Activated CD4-positive, alpha-beta T cell treated with anti-CD3 and anti-CD28 coated beads for 36 hours (primary cell): ENCODE data around the gene ABCC4. TPM values are rescaled to one million over a fixed set of nuclear protein-coding genes. Genes with fewer than 3 reads are reported as not detected.
"Not testable (repeated sequence)": the region's sequence is repeated elsewhere in the genome, so short reads cannot be mapped to it uniquely, and the experiment has no call there.

Experiments used
- ATAC-seq: fragments of 200-7000 bp; cut with Tn5 transposase; one replicate; pipeline ENCODE4 v1.10.0; 2021; ENCODE audit warnings: mild to moderate bottlenecking, moderate library complexity
- CTCF ChIA-PET: fragments of 350-600 bp; sonication (Branson Sonifier 250); formaldehyde crosslinking; loops from one replicate; lab custom pipeline; 2021; ENCODE audit warnings: antibody characterized with exemption; lab: Charles Lee
- POLR2A ChIA-PET: fragments of 350-600 bp; sonication (Branson Sonifier 250); formaldehyde crosslinking; loops from one replicate; lab custom pipeline; 2021; ENCODE audit warnings: antibody characterized with exemption, inconsistent platforms; lab: Charles Lee
- DNase-seq: peaks from one replicate; pipeline ENCODE4 v3.0.0-alpha.2; 2020
- H3K27ac Mint-ChIP-seq: one replicate; pipeline ENCODE4 v1.8.0; 2021; ENCODE audit warnings: mixed read lengths
- H3K27me3 Mint-ChIP-seq: one replicate; pipeline ENCODE4 v1.8.0; 2021; ENCODE audit warnings: mixed read lengths
- H3K36me3 Mint-ChIP-seq: one replicate; pipeline ENCODE4 v1.8.0; 2021; ENCODE audit warnings: low read depth, mixed read lengths
- H3K4me1 Mint-ChIP-seq: one replicate; pipeline ENCODE4 v1.8.0; 2021; ENCODE audit warnings: mixed read lengths
- H3K4me3 Mint-ChIP-seq: one replicate; pipeline ENCODE4 v1.8.0; 2021; ENCODE audit warnings: mild to moderate bottlenecking, moderate library complexity, mixed read lengths
- H3K9me3 Mint-ChIP-seq: one replicate; pipeline ENCODE4 v1.8.0; 2021; ENCODE audit warnings: low read depth, mixed read lengths
- intact Hi-C, 2 experiments: fragments of 100-400 bp; cut with DNase I in 1 of 2; cut with micrococcal nuclease in 1 of 2; formaldehyde crosslinking; loops; one replicate each; pipeline versions ENCODE4 v1.14.2 to v1.15.1; 2022 to 2024; cut with DNase I, micrococcal nuclease
- total RNA-seq, 2 experiments: library from RNA; stranded (reverse); gene quantifications; one replicate each; pipeline ENCODE4 v1.2.3, GENCODE V29; 2021

Gene ABCC4
- total RNA-seq, 2 experiments from 2014 or later: 9.0 to 9.5 TPM

GRCh38 chr13:95180513-95181245 is 120.6 kb downstream of the ABCC4 start:
- intact Hi-C loops: loop anchor here (1.0 to 10.0 kb wide), 4 partner anchors 130 to 763 kb away; no protein-coding TSS in a partner anchor
- DNase-seq: no peak
- CTCF ChIA-PET: interaction anchor here (1.0 kb wide), 1 partner anchor 9 kb away, joined by 3 read pairs; no protein-coding TSS in a partner anchor
- POLR2A ChIA-PET: no interaction called here
- Mint-ChIP-seq H3K36me3 (peaks cover 54% of the 10 kb centered on the region), H3K4me1 (peaks cover 73% of the 10 kb centered on the region), H3K27me3 (no peaks in the 10 kb centered on the region), H3K4me3 (no peak overlapping the region), H3K9me3 (peaks cover 21% of the 10 kb centered on the region), H3K27ac (no peak overlapping the region)
- no peak for ATAC-seq

GRCh38 chr13:95176611-95177259 is 124.5 kb downstream of the ABCC4 start:
- Mint-ChIP-seq H3K9me3 (peaks cover 21% of the 10 kb centered on the region), H3K27ac (peak overlapping the region; percentile 79), H3K27me3 (no peaks in the 10 kb centered on the region), H3K4me1 (peaks cover 45% of the 10 kb centered on the region), H3K4me3 (no peak overlapping the region), H3K36me3 (peaks cover 73% of the 10 kb centered on the region)
- ATAC-seq (peak; percentile 89), DNase-seq (peak; percentile 49)
- ChIA-PET POLR2A (no interaction called here), CTCF (no interaction called here)
- intact Hi-C loops: no loop called here

- Mint-ChIP-seq H3K36me3 (peaks cover 64% of the 10 kb centered on the region), H3K27ac (no peak overlapping the region), H3K27me3 (no peaks in the 10 kb centered on the region), H3K4me1 (peaks cover 29% of the 10 kb centered on the region), H3K9me3 (peaks cover 9% of the 10 kb centered on the region), H3K4me3 (no peak overlapping the region)
- ATAC-seq (no peak), DNase-seq (no peak)
- ChIA-PET POLR2A (no interaction called here), CTCF (interaction anchor here (1.1 kb wide), 1 partner anchor 17 kb away, joined by 4 read pairs; no protein-coding TSS in a partner anchor)
- intact Hi-C loops: no loop called here
Observed at GRCh38 chr13:95174517-95174916, 126.7 kb downstream of the ABCC4 start.

- Mint-ChIP-seq H3K36me3 (peaks cover 45% of the 10 kb centered on the region), H3K27ac (no peak overlapping the region), H3K4me1 (no peaks in the 10 kb centered on the region), H3K4me3 (no peak overlapping the region), H3K27me3 (no peaks in the 10 kb centered on the region), H3K9me3 (no peaks in the 10 kb centered on the region)
- no peak for DNase-seq
- POLR2A ChIA-PET: interaction anchor here (0.6 kb wide), 1 partner anchor 711 kb away, joined by 3 read pairs; no protein-coding TSS in a partner anchor
- CTCF ChIA-PET: no interaction called here
- no peak for ATAC-seq
- intact Hi-C loops: loop anchor here in 1 of 2 experiments (5.0 kb wide), 1 partner anchor 521 kb away; no protein-coding TSS in a partner anchor
Observed at GRCh38 chr13:95168191-95168590, 133.1 kb downstream of the ABCC4 start.

- H3K4me3 Mint-ChIP-seq, POLR2A ChIA-PET, DNase-seq, H3K27ac Mint-ChIP-seq, ATAC-seq, H3K27me3 Mint-ChIP-seq, H3K4me1 Mint-ChIP-seq, H3K9me3 Mint-ChIP-seq: not testable (repeated sequence)
- CTCF ChIA-PET: interaction anchor here (0.7 kb wide), 1 partner anchor 404 kb away, joined by 3 read pairs; no protein-coding TSS in a partner anchor
- intact Hi-C loops: loop anchor here in 1 of 2 experiments (5.0 kb wide), 1 partner anchor 520 kb away; no protein-coding TSS in a partner anchor
- H3K36me3 Mint-ChIP-seq: peaks cover 38% of the 10 kb centered on the region
Observed at GRCh38 chr13:95167003-95167402, 134.2 kb downstream of the ABCC4 start.

- peaks cover 41% of the 10 kb centered on the region for H3K36me3 Mint-ChIP-seq
- H3K4me3 Mint-ChIP-seq: no peak overlapping the region
- ATAC-seq: no peak
- ChIA-PET CTCF (no interaction called here), POLR2A (interaction anchor here (0.6 kb wide), 1 partner anchor 24 kb away, joined by 4 read pairs; no protein-coding TSS in a partner anchor)
- intact Hi-C loops: loop anchor here in 1 of 2 experiments (5.0 kb wide), 1 partner anchor 518 kb away; no protein-coding TSS in a partner anchor
- no peak for DNase-seq
- no peaks in the 10 kb centered on the region for H3K27me3 Mint-ChIP-seq
- H3K4me1 Mint-ChIP-seq: peaks cover 3% of the 10 kb centered on the region
- H3K9me3 Mint-ChIP-seq: no peaks in the 10 kb centered on the region
- no peak overlapping the region for H3K27ac Mint-ChIP-seq
Observed at GRCh38 chr13:95164830-95165229, 136.4 kb downstream of the ABCC4 start.

- peaks cover 3% of the 10 kb centered on the region for H3K4me1 Mint-ChIP-seq
- ChIA-PET CTCF (interaction anchor here (0.7 kb wide), 1 partner anchor 10 kb away, joined by 3 read pairs; no protein-coding TSS in a partner anchor), POLR2A (no interaction called here)
- intact Hi-C loops: no loop called here
- ATAC-seq (no peak), DNase-seq (no peak)
- no peaks in the 10 kb centered on the region for H3K27me3 Mint-ChIP-seq
- peaks cover 42% of the 10 kb centered on the region for H3K36me3 Mint-ChIP-seq
- H3K4me3 Mint-ChIP-seq: no peak overlapping the region
- H3K9me3 Mint-ChIP-seq: no peaks in the 10 kb centered on the region
- no peak overlapping the region for H3K27ac Mint-ChIP-seq
Observed at GRCh38 chr13:95160112-95160906, 140.9 kb downstream of the ABCC4 start.

GRCh38 chr13:95159458-95159857 is 141.8 kb downstream of the ABCC4 start:
- H3K27ac Mint-ChIP-seq: no peak overlapping the region
- H3K36me3 Mint-ChIP-seq: peaks cover 36% of the 10 kb centered on the region
- POLR2A ChIA-PET: no interaction called here
- intact Hi-C loops: loop anchor here (10.0 kb wide), 3 partner anchors 445 to 725 kb away; partner anchors contain the start of gene SOX21 (in 1 of the 2)
- no peaks in the 10 kb centered on the region for H3K9me3 Mint-ChIP-seq
- CTCF ChIA-PET: no interaction called here
- ATAC-seq (no peak), DNase-seq (no peak)
- H3K27me3 Mint-ChIP-seq: no peaks in the 10 kb centered on the region
- no peak overlapping the region for H3K4me3 Mint-ChIP-seq
- H3K4me1 Mint-ChIP-seq: peaks cover 3% of the 10 kb centered on the region

GRCh38 chr13:95156208-95156607 is 145.0 kb downstream of the ABCC4 start:
- Mint-ChIP-seq H3K4me1 (peaks cover 9% of the 10 kb centered on the region), H3K9me3 (no peaks in the 10 kb centered on the region), H3K27me3 (no peaks in the 10 kb centered on the region), H3K4me3 (no peak overlapping the region), H3K27ac (no peak overlapping the region), H3K36me3 (peaks cover 25% of the 10 kb centered on the region)
- intact Hi-C loops: loop anchor here (10.0 kb wide), 3 partner anchors 441 to 721 kb away; partner anchors contain the start of gene SOX21 (in 1 of the 2)
- POLR2A ChIA-PET: no interaction called here
- no peak for DNase-seq
- CTCF ChIA-PET: interaction anchor here (0.5 to 2.5 kb wide), 3 partner anchors 10 to 248 kb away, joined by 3 to 9 read pairs (median 3); no protein-coding TSS in a partner anchor
- ATAC-seq: no peak

- no peak for DNase-seq
- POLR2A ChIA-PET: no interaction called here
- H3K27ac Mint-ChIP-seq: no peak overlapping the region
- intact Hi-C loops: loop anchor here (10.0 kb wide), 3 partner anchors 441 to 721 kb away; partner anchors contain the start of gene SOX21 (in 1 of the 2)
- peaks cover 16% of the 10 kb centered on the region for H3K4me1 Mint-ChIP-seq
- CTCF ChIA-PET: interaction anchor here (0.5 to 2.5 kb wide), 4 partner anchors 10 to 248 kb away, joined by 3 to 9 read pairs (median 5); no protein-coding TSS in a partner anchor
- no peak for ATAC-seq
- no peaks in the 10 kb centered on the region for H3K27me3 Mint-ChIP-seq
- no peaks in the 10 kb centered on the region for H3K9me3 Mint-ChIP-seq
- no peak overlapping the region for H3K4me3 Mint-ChIP-seq
- H3K36me3 Mint-ChIP-seq: peaks cover 19% of the 10 kb centered on the region
Observed at GRCh38 chr13:95155504-95155903, 145.7 kb downstream of the ABCC4 start.
